Ecto neural progenitor cell (in vitro differentiated cells): Measurements from ENCODE around the gene IER2.
"Not testable (repeated sequence)": the region's sequence is repeated elsewhere in the genome, so short reads cannot be mapped to it uniquely, and the experiment has no call there.

Experiments
- DNase-seq: peaks from one replicate; pipeline ENCODE4 v3.0.0-alpha.2; 2018; ENCODE audit warnings: low spot score

IER2 gene

GRCh38 chr19:13164343-13165161 is 14.3 kb downstream of the IER2 start:
- DNase-seq: peak; percentile 86

DNA sequence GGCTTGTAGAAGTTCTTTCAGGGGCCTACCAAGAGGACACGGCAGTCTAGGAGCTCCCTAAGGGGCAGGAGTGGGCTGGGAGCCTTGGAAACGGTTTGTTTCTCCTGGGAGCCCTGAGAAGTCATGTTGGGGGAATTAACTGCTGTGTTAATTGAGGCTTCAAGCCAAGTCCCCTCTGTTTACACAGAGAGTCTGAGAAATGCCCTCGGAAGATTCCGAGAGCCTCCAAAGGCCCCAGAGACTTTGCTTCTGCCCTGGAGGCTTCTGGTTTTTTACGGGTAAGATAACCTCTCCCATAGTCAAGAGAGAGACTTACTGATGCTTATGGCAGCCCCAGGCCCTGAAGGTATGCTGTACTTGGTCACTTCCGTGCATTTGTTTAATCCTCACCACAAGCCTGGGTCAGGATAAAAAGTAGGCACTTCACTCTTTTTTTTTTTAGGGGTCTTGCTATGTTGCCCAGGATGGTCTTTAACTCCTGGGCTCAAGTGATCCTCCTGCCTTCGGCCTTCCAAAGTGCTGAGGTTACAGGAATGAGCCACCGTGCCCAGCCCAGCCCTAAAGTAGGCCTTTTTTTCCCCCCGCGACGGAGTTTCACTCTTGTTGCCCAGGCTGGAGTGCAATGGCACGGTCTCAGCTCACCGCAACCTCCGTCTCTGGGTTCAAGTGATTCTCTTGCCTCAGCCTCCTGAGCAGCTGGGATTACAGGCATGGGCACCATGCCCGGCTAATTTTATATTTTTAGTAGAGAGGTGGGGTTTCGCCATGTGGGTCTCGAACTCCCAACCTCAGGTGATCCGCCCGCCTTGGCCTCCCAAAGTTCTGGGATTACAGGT is 15.2 kb downstream of the IER2 start:
- DNase-seq: no peak

GRCh38 chr19:13166151-13166550 is 15.9 kb downstream of the IER2 start:
- not testable (repeated sequence) for DNase-seq

GRCh38 chr19:13169769-13170168 is 19.6 kb downstream of the IER2 start:
- DNase-seq: no peak

GRCh38 chr19:13171146-13171545 is 20.9 kb downstream of the IER2 start:
- no peak for DNase-seq

- DNase-seq: no peak
These were observed 22.3 kb downstream of the IER2 start for GRCh38 chr19:13172346-13173138.

DNA sequence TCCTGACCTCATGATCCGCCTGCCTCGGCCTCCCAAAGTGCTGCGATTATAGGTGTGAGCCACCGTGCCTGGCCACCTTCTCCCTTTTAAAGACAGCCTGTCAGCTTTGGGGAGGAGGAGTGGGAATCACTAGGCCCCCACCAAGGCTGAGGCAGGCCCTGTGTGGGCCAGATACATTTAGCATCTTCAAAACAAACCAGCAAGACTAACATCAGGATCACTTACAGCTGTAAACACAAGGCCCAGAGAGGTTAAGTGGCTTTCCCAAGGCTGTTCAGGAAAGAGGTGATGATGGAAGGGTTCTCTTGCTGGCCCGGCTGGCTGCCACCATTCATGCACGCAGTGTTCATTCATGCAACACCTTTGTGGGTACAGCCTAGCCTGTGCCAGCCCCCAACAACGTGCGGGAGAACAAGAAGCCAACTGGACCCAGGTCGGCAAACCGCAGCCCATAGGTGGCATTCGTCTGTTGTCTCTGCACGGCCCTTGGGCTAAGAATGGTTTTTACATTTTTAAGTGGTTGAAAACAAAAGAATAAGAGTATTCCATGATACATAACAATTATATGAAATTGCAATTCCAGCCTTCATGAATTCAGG is 23.0 kb downstream of the IER2 start:
- no peak for DNase-seq

GRCh38 chr19:13176345-13176744 is 26.1 kb downstream of the IER2 start:
- DNase-seq: no peak

GRCh38 chr19:13177584-13177983 is 27.4 kb downstream of the IER2 start:
- DNase-seq: not testable (repeated sequence)

GRCh38 chr19:13178291-13178690 is 28.1 kb downstream of the IER2 start:
- DNase-seq: not testable (repeated sequence)

GRCh38 chr19:13181747-13182388 is 31.7 kb downstream of the IER2 start:
- DNase-seq: no peak

- not testable (repeated sequence) for DNase-seq
These were observed 34.7 kb downstream of the IER2 start for GRCh38 chr19:13184926-13185325.

- not testable (repeated sequence) for DNase-seq
These were observed 35.8 kb downstream of the IER2 start for GRCh38 chr19:13185763-13186657.

- DNase-seq: not testable (repeated sequence)
These were observed 36.5 kb downstream of the IER2 start for GRCh38 chr19:13186688-13187087.

DNA sequence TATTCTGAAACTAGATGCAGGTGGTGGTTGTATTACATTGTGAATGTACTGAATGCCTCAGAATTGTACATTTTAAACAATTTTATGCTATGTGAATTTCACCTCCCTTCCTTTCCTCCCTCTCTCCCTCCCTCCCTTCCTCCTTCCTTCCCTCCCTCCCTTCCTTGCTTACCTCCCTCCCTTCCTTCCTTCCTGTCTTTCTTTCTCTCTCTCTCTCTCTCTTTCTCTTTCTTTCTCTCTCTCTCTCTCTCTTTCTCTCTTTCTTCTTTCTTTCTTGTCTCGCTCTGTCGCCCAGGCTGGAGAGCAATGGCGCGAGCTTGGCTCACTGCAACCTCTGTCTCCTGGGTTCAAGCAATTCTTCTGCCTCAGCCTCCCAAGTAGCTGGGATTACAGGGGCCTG is 37.2 kb downstream of the IER2 start:
- DNase-seq: no peak

- no peak for DNase-seq
These were observed 39.4 kb downstream of the IER2 start for GRCh38 chr19:13189600-13189999.

DNA sequence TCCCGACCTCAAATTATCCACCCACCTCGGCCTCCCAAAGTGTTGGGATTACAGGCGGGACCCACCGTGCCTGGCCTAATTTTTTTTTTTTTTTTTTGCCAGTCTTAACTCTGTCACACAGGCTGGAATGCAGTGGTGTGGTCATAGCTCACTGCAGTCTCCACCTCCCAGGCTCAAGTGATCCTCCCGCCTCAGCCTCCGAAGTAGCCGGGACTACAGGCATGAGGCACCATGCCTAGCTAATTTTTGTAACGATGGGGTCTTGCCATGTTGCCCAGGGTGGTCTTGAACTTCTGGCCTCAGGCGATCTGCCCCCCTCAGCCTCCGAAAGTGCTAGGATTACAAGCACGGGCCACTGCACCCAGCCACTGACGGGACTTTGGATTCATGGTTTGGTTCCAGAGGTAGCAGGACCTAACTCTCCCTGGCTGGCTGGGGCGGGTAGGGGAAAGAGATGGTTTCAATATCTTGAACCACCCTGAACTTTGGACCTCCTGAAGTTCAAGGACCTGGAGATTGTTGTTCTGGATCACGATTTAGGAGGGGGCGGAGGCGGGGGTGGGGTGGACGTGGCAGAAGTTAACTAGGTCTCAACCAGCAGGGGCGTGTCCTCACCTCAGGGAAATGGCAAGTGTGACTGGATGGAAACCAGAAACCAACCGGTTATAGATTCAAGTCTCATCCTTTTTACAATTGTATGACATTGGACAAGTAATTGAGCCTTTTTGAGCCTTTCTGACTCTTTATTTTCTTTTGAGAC is 40.8 kb downstream of the IER2 start:
- DNase-seq: no peak

GRCh38 chr19:13195678-13196077 is 45.5 kb downstream of the IER2 start:
- DNase-seq: peak; percentile 77

DNA sequence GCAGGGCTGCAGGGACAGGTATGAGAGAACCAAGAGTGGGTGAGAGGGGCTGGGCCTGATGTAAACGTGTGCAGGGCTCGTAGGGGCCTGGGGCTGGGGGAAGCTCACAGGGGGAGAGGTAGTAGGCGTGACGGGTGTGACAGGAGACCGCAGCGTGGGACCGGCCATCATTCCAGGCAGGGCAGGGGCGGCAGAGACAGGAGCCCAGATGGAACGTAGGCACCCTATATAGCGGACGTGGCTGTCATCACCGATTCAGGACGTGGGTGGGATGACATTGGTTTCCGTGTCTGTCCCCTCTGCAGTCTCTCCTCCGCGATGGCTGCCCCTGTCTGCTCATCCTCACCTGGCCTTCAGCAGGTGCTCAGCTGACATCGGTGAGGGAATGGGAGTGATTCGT is 48.4 kb downstream of the IER2 start:
- no peak for DNase-seq

DNA sequence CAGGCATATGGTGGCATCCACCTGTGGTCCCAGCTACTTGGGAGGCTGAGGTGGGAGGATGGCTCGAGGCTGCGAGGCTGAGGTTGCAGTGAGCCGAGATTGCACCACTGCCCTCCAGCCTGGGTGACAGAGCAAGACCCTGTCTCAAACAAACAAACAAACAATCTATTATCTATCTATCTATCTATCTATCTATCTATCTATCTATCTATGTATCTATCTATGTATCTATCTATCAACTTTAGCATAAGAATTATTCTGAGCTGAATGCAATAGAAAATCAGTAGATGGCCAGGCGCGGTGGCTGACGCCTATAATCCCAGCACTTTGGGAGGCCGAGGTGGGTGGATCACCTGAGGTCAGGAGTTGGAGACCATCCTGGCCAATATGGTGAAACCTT is 51.9 kb downstream of the IER2 start:
- DNase-seq: not testable (repeated sequence)
